ENCODE measurements around the gene CFAP74.

CFAP74 gene

DNA sequence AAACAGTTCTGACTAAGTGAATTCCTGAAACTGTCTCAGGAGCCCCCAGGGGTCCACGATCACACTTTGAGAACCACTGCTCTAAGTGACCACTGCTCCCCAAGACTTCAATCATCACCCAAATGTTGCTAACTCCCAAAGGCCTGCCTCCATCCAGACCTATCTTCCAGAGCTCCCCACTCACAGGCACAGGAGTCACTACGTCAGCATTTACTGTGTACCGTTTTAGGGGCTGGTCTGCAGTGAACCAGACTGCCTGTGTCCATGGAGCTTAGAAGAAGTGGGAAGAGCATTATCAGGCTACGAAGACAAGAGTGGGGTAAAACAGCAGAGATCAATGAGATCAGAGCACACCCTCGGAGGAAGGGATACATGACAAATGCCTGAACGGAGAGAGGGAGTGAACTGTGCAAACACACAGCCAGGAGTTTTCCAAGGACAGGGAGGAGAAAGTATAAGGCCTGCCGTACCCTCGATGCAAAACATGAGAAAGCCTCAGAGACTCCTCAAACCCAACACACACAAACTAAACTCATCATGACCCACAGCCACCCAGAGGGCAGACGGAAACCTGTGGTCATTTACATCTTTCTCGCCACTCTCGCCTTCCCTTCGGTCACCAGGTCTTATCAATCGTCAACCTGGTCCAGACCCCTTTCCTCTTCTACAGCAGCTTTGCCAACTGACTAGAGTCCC lies 122.8 kb downstream of the CFAP74 start:
- DNase-seq (ENCODE audit: low read depth in 3 of 3, low spot score in 1 of 3) = no peak

DNA sequence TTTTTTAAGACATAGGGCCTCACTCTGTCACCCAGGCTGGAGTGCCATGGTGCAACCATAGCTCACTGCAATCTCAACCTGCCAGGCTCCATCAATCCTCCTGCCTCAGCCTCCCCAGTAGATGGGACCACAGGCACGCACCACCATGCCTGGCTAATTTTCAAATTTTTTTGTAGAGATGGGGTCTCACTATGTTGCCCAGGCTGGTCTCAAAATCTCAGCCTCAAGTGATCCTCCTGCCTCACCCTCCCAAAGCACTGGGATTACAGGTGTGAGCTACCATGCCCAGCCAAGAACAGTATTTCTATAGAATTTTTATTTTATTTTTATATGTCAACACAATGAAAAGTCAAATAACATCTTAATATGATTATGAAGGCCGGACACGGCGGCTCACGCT lies 123.6 kb downstream of the CFAP74 start:
- no peak for DNase-seq (ENCODE audit: low read depth in 3 of 3, low spot score in 1 of 3)

DNA sequence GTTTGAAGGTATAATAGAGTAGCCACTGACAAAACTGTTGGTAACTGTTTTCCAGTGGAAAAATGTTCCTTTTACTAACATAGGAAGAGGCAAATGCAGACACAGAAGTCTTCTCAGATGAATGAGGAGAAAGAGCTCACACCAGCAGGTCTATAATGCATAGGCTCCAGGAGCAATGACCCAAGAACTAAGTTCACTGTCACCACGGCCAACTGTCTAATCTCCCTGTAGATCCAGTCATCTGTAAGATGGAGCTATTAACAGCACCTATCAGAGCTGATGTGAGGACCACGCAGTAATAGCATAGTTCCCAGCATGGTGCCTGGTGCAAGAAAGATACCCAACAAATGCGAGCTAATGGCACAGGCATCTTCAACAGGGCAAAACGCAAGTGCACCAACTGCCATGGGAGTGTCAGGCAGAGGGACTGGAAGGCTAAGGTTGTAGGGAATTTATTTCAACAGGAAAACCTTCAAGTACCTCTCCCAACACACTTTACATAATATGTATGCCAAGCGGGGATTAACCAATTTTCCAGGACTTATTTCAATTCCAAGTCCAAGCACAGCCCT lies 125.6 kb downstream of the CFAP74 start:
- DNase-seq (ENCODE audit: low read depth in 3 of 3, low spot score in 1 of 3) = no peak

DNA sequence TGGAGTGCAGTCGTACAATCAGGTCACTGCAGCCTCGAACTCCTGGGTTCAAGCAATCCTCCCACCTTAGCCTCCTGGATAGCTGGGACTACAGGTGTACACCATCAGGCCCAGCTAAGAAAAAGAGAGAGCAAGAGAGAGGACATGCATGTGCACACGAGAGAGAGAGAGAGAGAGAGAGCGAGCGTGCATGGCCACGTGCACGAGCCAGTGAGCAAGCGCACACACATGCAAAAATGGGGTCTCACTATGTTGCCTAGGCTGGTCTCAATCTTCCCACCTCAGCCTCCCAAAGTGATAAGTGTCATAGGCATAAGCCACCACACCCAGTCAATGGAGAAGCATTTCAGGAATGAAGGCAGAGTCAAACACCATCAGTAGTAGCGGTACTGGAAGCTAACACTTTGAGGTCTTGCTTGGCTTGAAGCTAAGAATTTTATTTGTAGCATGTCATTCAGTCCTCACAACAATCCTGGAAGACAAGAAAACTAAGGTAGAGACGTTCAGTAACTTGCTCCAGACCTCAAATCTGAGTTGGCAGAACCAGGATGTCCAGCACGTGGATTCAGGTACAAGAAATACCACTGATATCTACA lies 127.2 kb downstream of the CFAP74 start:
- DNase-seq (ENCODE audit: low read depth in 3 of 3, low spot score in 1 of 3) = no peak

DNA sequence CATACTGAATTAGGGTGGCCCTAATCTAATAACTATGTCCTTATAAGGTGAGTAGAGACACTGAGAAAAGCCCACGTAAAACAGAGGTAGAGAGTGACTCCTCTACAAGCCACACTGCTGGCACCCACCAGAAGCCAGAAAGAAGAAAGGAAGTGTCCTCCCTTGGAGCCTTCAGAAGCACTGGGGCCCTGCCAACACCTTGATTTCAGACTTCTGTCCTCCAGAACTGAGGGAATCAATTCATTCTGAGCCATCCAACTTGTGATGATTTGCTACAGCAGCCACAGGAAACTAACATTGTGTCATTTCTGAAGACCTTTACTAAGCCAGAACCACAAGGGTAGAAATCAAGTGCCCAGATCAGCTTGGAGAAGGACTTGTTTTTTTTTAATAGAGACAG lies 127.7 kb downstream of the CFAP74 start:
- DNase-seq (ENCODE audit: low read depth in 3 of 3, low spot score in 1 of 3) = no peak

DNA sequence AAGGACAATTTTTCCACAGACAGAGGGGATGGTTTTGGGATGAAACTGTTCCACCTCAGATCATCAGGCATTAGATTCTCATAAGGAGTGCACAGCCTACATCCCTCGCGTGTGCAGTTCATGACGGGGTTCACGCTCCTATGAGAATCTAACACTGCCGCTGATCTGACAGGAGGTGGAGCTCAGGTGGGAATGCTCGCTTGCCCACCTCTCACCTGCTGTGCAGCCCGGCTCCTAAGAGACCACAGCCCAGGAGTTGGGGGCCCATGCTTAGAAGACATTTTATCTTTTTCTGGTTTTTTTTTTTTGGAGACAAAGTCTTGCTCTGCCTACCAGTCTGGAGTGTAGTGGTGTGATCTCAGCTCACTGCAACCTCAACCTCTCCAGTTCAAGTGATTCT lies 128.7 kb downstream of the CFAP74 start:
- DNase-seq (ENCODE audit: low read depth in 3 of 3, low spot score in 1 of 3) = no peak

DNA sequence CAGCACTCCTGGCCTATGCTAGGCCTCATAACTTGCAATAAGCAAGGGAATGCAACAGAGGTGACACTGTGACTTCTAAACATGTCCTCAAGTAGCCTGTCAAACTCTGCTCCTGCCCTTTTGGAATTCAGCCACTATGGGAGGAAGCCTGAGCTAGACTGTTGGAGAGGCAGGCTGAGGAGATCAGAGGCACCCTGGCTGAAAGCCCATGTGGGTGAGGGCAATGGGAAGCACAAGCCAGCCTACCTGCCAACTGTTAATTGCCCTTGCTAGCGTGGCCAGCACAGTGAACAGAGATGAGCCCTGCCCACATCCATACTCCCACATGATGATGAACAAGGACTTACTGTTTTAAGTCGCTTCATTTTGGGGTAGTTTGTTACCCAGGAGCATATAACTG lies 130.4 kb downstream of the CFAP74 start:
- no peak for DNase-seq (ENCODE audit: low read depth in 3 of 3, low spot score in 1 of 3)

DNA sequence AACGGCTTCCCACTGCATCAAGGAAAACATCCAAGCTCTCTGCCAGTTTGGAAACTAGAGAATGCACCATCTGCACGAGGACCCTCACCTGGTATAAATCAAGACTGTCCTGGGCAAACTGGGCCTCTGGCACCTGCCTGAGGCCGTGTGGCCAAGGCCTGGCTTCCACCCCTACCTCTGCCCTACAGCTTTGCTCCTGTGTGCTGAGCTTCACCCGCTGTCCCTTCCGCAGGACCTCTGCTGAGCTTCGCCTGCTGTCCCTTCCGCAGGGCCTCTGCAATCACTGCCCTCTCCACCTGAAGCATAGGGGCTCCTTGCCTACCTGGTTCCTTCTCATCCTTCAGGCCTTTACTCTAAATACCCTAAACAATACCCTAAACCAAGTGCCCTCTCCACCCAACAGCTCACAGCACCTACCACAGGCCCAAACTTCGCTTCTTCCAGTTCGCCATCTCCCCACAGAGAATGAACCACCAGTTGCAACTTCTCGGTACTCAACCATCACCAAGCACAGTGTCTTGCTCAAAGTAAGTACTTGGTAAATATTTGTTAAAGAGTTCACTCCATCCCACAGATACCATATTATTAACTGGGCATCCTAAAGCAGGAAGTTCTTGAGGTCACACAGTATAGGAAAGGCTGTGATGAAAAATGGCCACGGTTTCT lies 131.1 kb downstream of the CFAP74 start:
- no peak for DNase-seq (ENCODE audit: low read depth in 3 of 3, low spot score in 1 of 3)

All from stimulated activated CD4-positive, alpha-beta T cell treated with anti-CD3 and anti-CD28 coated beads, TNF-alpha, amount 100 ng/mL, for 1 hour (primary cell).